ENCODE measurements around the gene NXPH2.

The NXPH2 gene

DNA sequence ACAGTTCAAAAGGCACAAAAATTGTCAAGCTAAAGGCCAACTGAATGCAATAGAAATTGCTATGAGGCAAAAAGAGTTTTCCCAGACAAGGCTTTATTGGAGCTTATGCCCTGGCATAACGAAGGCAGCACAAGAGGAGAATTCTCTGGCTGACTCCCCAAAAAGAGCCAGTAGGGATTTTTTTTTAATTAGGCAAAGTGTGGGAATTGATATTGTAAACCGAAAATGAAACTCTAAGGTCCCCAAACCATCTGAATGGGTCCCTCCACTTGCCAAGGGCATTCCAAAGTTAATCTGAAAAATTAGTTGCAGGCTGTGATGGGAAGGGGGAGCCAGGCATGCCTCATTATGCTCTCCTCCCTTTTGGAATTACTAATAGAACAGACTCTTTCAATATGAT, 159.8 kb downstream of the NXPH2 start:
- no peaks in the 10 kb centered on the region for H3F3A ChIP-seq (ENCODE audit: insufficient read depth, low read length)
- H3K27me3 ChIP-seq (ENCODE audit: insufficient read depth, low read length) = no peaks in the 10 kb centered on the region; the same call in 1 of the 2 replicates
- H3K79me2 ChIP-seq (ENCODE audit: insufficient read depth, low read length) = no peaks in the 10 kb centered on the region
- no peak overlapping the region for H3K4me2 ChIP-seq (ENCODE audit: low read length)
- no peak overlapping the region for H3K9ac ChIP-seq (ENCODE audit: low read length)
- H3K27ac ChIP-seq (ENCODE audit: low read depth, low read length, poor library complexity, severe bottlenecking) = no peak overlapping the region
- H4K20me1 ChIP-seq (ENCODE audit: insufficient read depth, low read length) = no peaks in the 10 kb centered on the region
- H3K9me3 ChIP-seq (ENCODE audit: low read length) = no peaks in the 10 kb centered on the region
- no peaks in the 10 kb centered on the region for H3K4me1 ChIP-seq (ENCODE audit: insufficient read depth, low read length, severe bottlenecking)
- TF ChIP-seq, protein P1, sequence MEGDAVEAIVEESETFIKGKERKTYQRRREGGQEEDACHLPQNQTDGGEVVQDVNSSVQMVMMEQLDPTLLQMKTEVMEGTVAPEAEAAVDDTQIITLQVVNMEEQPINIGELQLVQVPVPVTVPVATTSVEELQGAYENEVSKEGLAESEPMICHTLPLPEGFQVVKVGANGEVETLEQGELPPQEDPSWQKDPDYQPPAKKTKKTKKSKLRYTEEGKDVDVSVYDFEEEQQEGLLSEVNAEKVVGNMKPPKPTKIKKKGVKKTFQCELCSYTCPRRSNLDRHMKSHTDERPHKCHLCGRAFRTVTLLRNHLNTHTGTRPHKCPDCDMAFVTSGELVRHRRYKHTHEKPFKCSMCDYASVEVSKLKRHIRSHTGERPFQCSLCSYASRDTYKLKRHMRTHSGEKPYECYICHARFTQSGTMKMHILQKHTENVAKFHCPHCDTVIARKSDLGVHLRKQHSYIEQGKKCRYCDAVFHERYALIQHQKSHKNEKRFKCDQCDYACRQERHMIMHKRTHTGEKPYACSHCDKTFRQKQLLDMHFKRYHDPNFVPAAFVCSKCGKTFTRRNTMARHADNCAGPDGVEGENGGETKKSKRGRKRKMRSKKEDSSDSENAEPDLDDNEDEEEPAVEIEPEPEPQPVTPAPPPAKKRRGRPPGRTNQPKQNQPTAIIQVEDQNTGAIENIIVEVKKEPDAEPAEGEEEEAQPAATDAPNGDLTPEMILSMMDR (IDR thresholded peaks at IDR 0.05; ENCODE audit: low read length) = no peak
- H3K9me2 ChIP-seq (ENCODE audit: low read depth, low read length) = no peaks in the 10 kb centered on the region
- no peak overlapping the region for H2AFZ ChIP-seq (ENCODE audit: low read length)
- no peaks in the 10 kb centered on the region for H3K36me3 ChIP-seq (ENCODE audit: insufficient read depth, low read length)
- H3K4me3 ChIP-seq (ENCODE audit: low read depth, low read length, poor library complexity, severe bottlenecking) = no peak overlapping the region
